ENCODE measurements around the gene YBEY. TPM values are rescaled to one million over a fixed set of nuclear protein-coding genes. Genes with fewer than 3 reads are reported as not detected.

The YBEY gene
- total RNA-seq, 4 donors from 2014 or later = 12.6 to 25.4 (median 21.0) TPM

DNA sequence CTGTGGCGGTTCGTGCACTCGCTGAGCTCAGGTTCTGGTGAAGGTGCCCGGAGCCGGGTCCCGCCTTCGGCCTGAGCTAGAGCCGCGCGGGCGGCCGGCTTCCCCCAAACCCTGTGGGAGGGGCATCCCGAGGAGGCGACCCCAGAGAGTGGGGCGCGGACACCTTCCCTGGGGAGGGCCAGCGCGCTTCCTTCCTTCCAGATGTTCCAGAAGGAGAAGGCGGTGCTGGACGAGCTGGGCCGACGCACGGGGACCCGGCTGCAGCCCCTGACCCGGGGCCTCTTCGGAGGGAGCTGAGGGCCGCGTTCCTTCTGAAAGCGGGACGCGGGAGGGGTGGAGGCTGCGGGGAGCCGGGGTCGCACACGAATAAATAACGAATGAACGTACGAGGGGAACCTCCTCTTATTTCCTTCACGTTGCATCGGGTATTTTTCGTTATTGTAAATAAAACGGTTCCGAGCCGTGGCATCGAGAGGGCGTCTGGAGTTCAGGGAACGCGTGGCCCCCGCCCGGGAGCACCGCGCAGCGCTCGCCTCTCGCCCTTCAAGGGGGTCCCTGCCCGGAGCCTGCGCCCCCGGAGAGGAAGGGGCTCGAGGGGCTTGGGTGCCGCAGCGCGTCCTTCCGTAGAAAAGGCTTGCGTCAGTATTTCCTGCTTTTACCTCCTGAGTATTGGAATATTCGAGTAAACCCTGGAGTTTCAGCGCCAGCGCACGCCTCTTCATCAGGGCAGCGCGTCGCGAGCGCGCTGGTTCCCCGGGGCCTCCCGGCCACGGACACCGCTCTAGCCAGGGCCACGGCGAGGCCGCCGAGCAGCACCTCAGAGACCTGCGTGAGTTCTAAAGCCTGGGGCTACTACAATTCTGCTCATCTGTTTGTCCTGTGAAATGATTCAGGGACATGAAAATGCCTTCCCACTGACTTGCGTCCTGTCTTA is 11.5 kb downstream of the YBEY start:
- peak overlapping the region in 2 of 3 donors; percentile 1 to 42 for H3K4me3 ChIP-seq (replicated peaks in 1 of 3)
- no peaks in the 10 kb centered on the region for H3K9me3 ChIP-seq
- peak overlapping the region in 2 of 3 donors; percentile 24 to 27 for H3K27ac ChIP-seq
- no peaks in the 10 kb centered on the region for H3K27me3 ChIP-seq
- intact Hi-C loops (cut with DNase I) = no loop called here
- no peaks in the 10 kb centered on the region for H3K36me3 ChIP-seq
- peaks cover 8 to 10% of the 10 kb centered on the region in 2 donors for H3K4me1 ChIP-seq
- no peak for TF ChIP-seq POLR2A (IDR thresholded peaks at IDR 0.05)
- TF ChIP-seq, protein P1, sequence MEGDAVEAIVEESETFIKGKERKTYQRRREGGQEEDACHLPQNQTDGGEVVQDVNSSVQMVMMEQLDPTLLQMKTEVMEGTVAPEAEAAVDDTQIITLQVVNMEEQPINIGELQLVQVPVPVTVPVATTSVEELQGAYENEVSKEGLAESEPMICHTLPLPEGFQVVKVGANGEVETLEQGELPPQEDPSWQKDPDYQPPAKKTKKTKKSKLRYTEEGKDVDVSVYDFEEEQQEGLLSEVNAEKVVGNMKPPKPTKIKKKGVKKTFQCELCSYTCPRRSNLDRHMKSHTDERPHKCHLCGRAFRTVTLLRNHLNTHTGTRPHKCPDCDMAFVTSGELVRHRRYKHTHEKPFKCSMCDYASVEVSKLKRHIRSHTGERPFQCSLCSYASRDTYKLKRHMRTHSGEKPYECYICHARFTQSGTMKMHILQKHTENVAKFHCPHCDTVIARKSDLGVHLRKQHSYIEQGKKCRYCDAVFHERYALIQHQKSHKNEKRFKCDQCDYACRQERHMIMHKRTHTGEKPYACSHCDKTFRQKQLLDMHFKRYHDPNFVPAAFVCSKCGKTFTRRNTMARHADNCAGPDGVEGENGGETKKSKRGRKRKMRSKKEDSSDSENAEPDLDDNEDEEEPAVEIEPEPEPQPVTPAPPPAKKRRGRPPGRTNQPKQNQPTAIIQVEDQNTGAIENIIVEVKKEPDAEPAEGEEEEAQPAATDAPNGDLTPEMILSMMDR (IDR thresholded peaks at IDR 0.05) = no peak
- DNase-seq = peak; percentile 9 to 22
- WGBS, 2 donors = 4 to 12% methylated on average over 29 to 42 of the region's 84 CpGs

DNA sequence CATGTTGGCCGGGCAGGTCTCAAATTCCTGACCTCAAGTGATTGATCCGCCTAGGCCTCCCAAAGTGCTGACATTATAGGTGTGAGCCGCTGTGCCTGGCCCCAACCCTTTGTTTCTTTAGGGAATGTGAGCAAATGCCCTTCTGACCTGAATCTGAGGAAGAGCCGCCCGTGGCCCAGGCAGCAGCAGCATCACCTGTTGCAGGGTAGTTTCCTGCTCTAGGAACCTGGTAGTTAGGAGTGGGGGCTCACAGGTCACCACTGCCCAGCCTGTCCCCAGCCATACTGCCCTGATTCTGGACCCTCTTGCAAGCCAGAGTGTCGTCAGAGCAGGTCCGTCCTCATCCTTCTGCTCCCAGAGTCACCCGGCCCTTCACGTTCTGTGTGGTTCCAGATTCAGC is 13.0 kb downstream of the YBEY start:
- TF ChIP-seq, protein P1 (IDR thresholded peaks at IDR 0.05) = no peak
- TF ChIP-seq POLR2A (IDR thresholded peaks at IDR 0.05) = no peak
- intact Hi-C loops (cut with DNase I) = no loop called here
- H3K4me1 ChIP-seq = peaks cover 8 to 10% of the 10 kb centered on the region in 2 donors
- no peaks in the 10 kb centered on the region for H3K9me3 ChIP-seq
- no peaks in the 10 kb centered on the region for H3K27me3 ChIP-seq
- 86 to 94% methylated on average over 7 to 9 of the region's 9 CpGs for WGBS, 2 donors
- H3K4me3 ChIP-seq (replicated peaks in 1 of 3) = no peak overlapping the region
- no peak overlapping the region for H3K27ac ChIP-seq
- DNase-seq = no peak
- H3K36me3 ChIP-seq = no peaks in the 10 kb centered on the region

DNA sequence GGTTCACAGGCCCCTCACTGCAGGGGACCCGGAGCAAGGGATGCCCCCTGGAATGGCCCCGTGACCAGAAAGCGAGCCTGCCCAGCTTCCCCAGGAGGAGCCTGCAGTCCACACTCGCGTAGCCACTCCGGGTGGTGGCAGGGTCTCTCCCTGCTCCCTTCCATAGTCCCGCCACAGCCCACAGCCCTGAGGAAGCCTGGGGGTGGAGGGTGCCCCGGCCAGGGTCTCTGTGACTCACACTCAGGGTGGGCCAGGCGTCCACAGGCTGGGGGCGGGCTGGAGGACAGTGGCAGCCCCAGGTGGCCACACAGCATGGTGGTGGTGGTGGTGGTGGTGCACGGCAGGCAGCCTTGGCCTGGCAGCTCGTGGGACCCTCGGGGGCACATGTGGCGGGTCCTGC is 15.6 kb downstream of the YBEY start:
- WGBS, 2 donors = 91% methylated on average over 10 of the region's 14 CpGs; no CpG with 5 or more reads in 1 of the 2 donors
- no peak for DNase-seq
- Histone ChIP-seq H3K27ac (no peak overlapping the region), H3K36me3 (no peaks in the 10 kb centered on the region), H3K27me3 (no peaks in the 10 kb centered on the region), H3K4me3 (replicated peaks in 1 of 3) (no peak overlapping the region), H3K4me1 (peaks cover 8 to 10% of the 10 kb centered on the region in 2 donors), H3K9me3 (no peaks in the 10 kb centered on the region)
- intact Hi-C loops (cut with DNase I) = no loop called here
- no peak for TF ChIP-seq POLR2A (IDR thresholded peaks at IDR 0.05)

DNA sequence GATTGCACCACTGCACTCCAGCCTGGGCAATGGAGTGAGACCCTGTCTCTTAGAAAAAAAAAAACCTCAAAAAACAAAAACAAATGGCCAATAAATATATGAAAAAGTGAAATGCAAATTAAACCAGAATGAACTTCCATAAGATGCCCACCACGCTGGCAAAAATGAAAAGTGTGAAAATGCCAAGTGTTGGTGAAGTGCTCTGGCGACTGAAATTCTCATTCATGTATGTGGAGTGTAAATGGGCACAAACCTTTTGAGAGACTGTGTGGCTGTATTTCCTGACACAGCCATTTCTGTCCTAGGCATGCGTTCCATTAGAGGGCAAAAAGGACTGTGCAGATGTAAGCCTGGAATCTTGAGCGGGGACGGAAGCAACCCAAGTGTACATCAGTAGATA is 18.3 kb downstream of the YBEY start:
- Histone ChIP-seq H3K4me3 (replicated peaks in 1 of 3) (no peak overlapping the region), H3K27me3 (no peaks in the 10 kb centered on the region), H3K27ac (no peak overlapping the region), H3K36me3 (no peaks in the 10 kb centered on the region), H3K9me3 (no peaks in the 10 kb centered on the region), H3K4me1 (no peaks in the 10 kb centered on the region)
- no peak for TF ChIP-seq POLR2A (IDR thresholded peaks at IDR 0.05)
- intact Hi-C loops (cut with DNase I) = no loop called here
- 97% methylated on average over 5 of the region's 5 CpGs for WGBS, 2 donors
- no peak for DNase-seq

DNA sequence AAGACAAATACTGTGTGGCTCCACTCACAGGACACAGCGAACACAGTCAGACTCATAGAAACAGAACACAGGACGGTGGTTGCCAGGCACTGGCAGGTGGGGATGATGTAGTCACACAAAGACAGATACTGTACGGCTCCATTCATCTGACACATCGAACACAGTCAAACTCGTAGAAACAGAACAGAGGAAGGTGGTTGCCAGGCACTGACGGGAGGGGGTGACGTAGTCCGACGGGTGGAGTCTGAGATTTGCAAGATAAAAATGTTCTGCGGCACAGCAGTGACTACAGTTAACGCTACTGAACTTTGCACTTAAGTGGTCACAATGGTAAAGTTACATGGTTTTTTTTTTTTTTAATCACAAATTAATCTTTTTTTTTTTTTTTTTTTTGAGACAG is 18.8 kb downstream of the YBEY start:
- H3K4me3 ChIP-seq (replicated peaks in 1 of 3) = no peak overlapping the region
- no peaks in the 10 kb centered on the region for H3K9me3 ChIP-seq
- TF ChIP-seq, protein P1 (IDR thresholded peaks at IDR 0.05) = no peak
- TF ChIP-seq POLR2A (IDR thresholded peaks at IDR 0.05) = no peak
- no peaks in the 10 kb centered on the region for H3K27me3 ChIP-seq
- H3K4me1 ChIP-seq = no peaks in the 10 kb centered on the region
- DNase-seq = no peak
- WGBS, 2 donors = 96 to 98% methylated on average over 11 of the region's 11 CpGs
- no peak overlapping the region for H3K27ac ChIP-seq
- no peaks in the 10 kb centered on the region for H3K36me3 ChIP-seq
- intact Hi-C loops (cut with DNase I) = no loop called here

DNA sequence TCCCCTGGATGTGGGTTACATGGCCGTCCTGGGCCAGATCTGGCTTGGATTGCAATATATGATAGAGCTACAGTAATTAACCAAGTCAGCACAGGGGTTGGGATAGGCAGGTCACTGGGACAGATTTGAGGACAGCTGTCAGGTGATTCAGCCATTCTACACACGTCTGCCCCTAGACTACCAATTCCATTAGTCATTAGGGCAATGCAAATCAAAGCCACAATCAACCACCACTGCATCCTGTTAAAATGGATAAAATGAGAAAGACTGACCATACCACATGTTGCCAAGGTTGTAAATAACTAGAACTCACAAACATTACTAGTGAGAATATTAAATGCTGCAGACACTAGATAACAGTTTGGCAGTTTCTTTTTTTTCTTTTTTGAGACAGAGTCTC is 21.5 kb downstream of the YBEY start:
- no peaks in the 10 kb centered on the region for H3K36me3 ChIP-seq
- no peak for DNase-seq
- H3K4me3 ChIP-seq (replicated peaks in 1 of 3) = no peak overlapping the region
- H3K27ac ChIP-seq = no peak overlapping the region
- H3K27me3 ChIP-seq = no peaks in the 10 kb centered on the region
- no peaks in the 10 kb centered on the region for H3K4me1 ChIP-seq
- no peaks in the 10 kb centered on the region for H3K9me3 ChIP-seq
- 93 to 97% methylated on average over 2 of the region's 2 CpGs for WGBS, 2 donors
- TF ChIP-seq, protein P1 (IDR thresholded peaks at IDR 0.05) = no peak
- no peak for TF ChIP-seq POLR2A (IDR thresholded peaks at IDR 0.05)
- intact Hi-C loops (cut with DNase I) = no loop called here

Measured in thyroid gland (tissue), 4 donors.